Thyroid gland (tissue), 4 donors: ENCODE data around the gene DDR1. TPM values are rescaled to one million over a fixed set of nuclear protein-coding genes. Genes with fewer than 3 reads are reported as not detected.

Experiments
- DNase-seq, 2 donors: peaks; one replicate each; pipeline ENCODE4 v3.0.0-alpha.2; 2019
- H3K27ac ChIP-seq, 3 donors: fragments of 200-600 bp; sonication (generic); 1 replicate in 2 of 3; 2 replicates in 1 of 3; pipeline ENCODE4 v1.5.1; 2016 to 2019; ENCODE audit warnings: mild to moderate bottlenecking in 1 of 3, moderate library complexity in 1 of 3
- H3K27me3 ChIP-seq: fragments of 200-600 bp; sonication (generic); one replicate; pipeline ENCODE4 v1.5.1; 2019
- H3K36me3 ChIP-seq, 2 donors: fragments of 200-600 bp; sonication (generic); one replicate each; pipeline ENCODE4 v1.5.1; 2016 to 2019
- H3K4me1 ChIP-seq, 2 donors: fragments of 200-600 bp; sonication (generic); one replicate each; pipeline ENCODE4 v1.5.1; 2017 to 2019
- H3K4me3 ChIP-seq, 3 donors: fragments of 200-600 bp; sonication (generic); replicated peaks in 1 of 3; 1 replicate in 2 of 3; 2 replicates in 1 of 3; pipeline ENCODE4 v1.5.1; 2016; ENCODE audit warnings: mild to moderate bottlenecking in 1 of 3
- H3K9me3 ChIP-seq: fragments of 200-600 bp; sonication (generic); one replicate; pipeline ENCODE4 v1.5.1; 2017
- CTCF ChIP-seq, 6 experiments: fragments of 200-600 bp in 3 of 6; fragments of 450-650 bp in 3 of 6; sonication (generic) in 3 of 6; IDR thresholded peaks; one replicate each; pipeline ENCODE4 v1.5.1; 2016 to 2019; ENCODE audit warnings: antibody characterized with exemption in 6 of 6, mild to moderate bottlenecking in 2 of 6, inconsistent platforms in 1 of 6, moderate library complexity in 1 of 6
- POLR2A ChIP-seq, 2 donors: fragments of 450-650 bp; IDR thresholded peaks; one replicate each; pipeline ENCODE4 v1.6.1; 2017; ENCODE audit warnings: antibody characterized with exemption in 2 of 2, mild to moderate bottlenecking in 2 of 2, moderate library complexity in 1 of 2
- WGBS, 2 donors: methylation state at CpG; one replicate each; pipeline ENCODE4 v1.1.5; 2017; 5-methylcytosine and 5-hydroxymethylcytosine counted together
- intact Hi-C: fragments of 100-400 bp; cut with DNase I; formaldehyde crosslinking; loops from one replicate; pipeline ENCODE4 v1.15.1; 2023
- total RNA-seq, 4 donors: library from RNA; depleted of rRNA; stranded (reverse); fragments of >200 nt; gene quantifications; one replicate each; pipeline ENCODE4 v1.2.3, GENCODE V29; 2016

The DDR1 gene
- total RNA-seq, 4 donors from 2014 or later = 93.4 to 207 (median 131) TPM

- no peak for TF ChIP-seq POLR2A (IDR thresholded peaks at IDR 0.05)
- no peak for TF ChIP-seq CTCF (IDR thresholded peaks at IDR 0.05)
- peak overlapping the region in 1 of 3 donors; percentile 78 for H3K4me3 ChIP-seq
- no peaks in the 10 kb centered on the region for H3K9me3 ChIP-seq
- H3K27ac ChIP-seq = peak overlapping the region; percentile 91 to 98 (median 96)
- peaks cover 41 to 66% of the 10 kb centered on the region in 2 donors for H3K4me1 ChIP-seq
- H3K27me3 ChIP-seq = no peaks in the 10 kb centered on the region
- WGBS, 2 donors = 57 to 58% methylated on average over 4 to 7 of the region's 8 CpGs
- DNase-seq = peak; percentile 32 to 39
- H3K36me3 ChIP-seq = no peaks in the 10 kb centered on the region
- intact Hi-C loops = loop anchor here (10.0 kb wide), 2 partner anchors 137 to 207 kb away; partner anchors contain the start of genes DHX16, FLOT1 and IER3
Measured at GRCh38 chr6:30882204-30882758, 2.0 kb upstream of the DDR1 start.

GRCh38 chr6:30882759-30883684 lies 1.3 kb upstream of the DDR1 start:
- Histone ChIP-seq H3K27ac (peak overlapping the region; percentile 91 to 98 (median 96)), H3K27me3 (no peaks in the 10 kb centered on the region), H3K4me1 (peaks cover 34 to 59% of the 10 kb centered on the region in 2 donors), H3K36me3 (no peaks in the 10 kb centered on the region), H3K4me3 (peak overlapping the region in 1 of 3 donors; percentile 78), H3K9me3 (no peaks in the 10 kb centered on the region)
- WGBS, 2 donors = 19 to 26% methylated on average over 10 to 14 of the region's 15 CpGs
- intact Hi-C loops = loop anchor here (10.0 kb wide), 2 partner anchors 138 to 208 kb away; partner anchors contain the start of genes DHX16, FLOT1 and IER3
- no peak for TF ChIP-seq CTCF (IDR thresholded peaks at IDR 0.05)
- TF ChIP-seq POLR2A (IDR thresholded peaks at IDR 0.05) = peak in 1 of 2 donors; percentile 57
- peak; percentile 90 to 91 for DNase-seq

GRCh38 chr6:30884521-30885480 lies 482 bp downstream of the DDR1 start:
- intact Hi-C loops = loop anchor here (10.0 kb wide), 2 partner anchors 140 to 210 kb away; partner anchors contain the start of genes DHX16, FLOT1 and IER3
- no peaks in the 10 kb centered on the region for H3K9me3 ChIP-seq
- H3K36me3 ChIP-seq = peaks cover 3 to 11% of the 10 kb centered on the region in 2 donors
- H3K4me3 ChIP-seq = peak overlapping the region; percentile 1 to 78 (median 57)
- H3K27ac ChIP-seq = peak overlapping the region; percentile 91 to 98 (median 96)
- 5 to 23% methylated on average over 10 to 13 of the region's 59 CpGs for whole genome bisulfite sequencing, 2 donors
- peaks cover 34 to 56% of the 10 kb centered on the region in 2 donors for H3K4me1 ChIP-seq
- H3K27me3 ChIP-seq = no peaks in the 10 kb centered on the region
- DNase-seq = peak; percentile 87 to 88
- TF ChIP-seq CTCF (IDR thresholded peaks at IDR 0.05) (no peak), POLR2A (IDR thresholded peaks at IDR 0.05) (peak in 1 of 2 donors; percentile 60)

- DNase-seq = peak; percentile 52
- Histone ChIP-seq H3K9me3 (no peaks in the 10 kb centered on the region), H3K27me3 (no peaks in the 10 kb centered on the region), H3K4me3 (peak overlapping the region in 2 of 3 donors; percentile 1 to 78), H3K4me1 (peaks cover 34 to 56% of the 10 kb centered on the region in 2 donors), H3K36me3 (peaks cover 6 to 16% of the 10 kb centered on the region in 2 donors), H3K27ac (peak overlapping the region; percentile 91 to 98 (median 96))
- intact Hi-C loops = loop anchor here (10.0 kb wide), 2 partner anchors 141 to 211 kb away; partner anchors contain the start of genes DHX16, FLOT1 and IER3
- WGBS, 2 donors = 21 to 37% methylated on average over 7 of the region's 7 CpGs
- TF ChIP-seq POLR2A (IDR thresholded peaks at IDR 0.05) (no peak), CTCF (IDR thresholded peaks at IDR 0.05) (no peak)
Measured at GRCh38 chr6:30885481-30885998, 1.2 kb downstream of the DDR1 start.
